Endothelial cell of umbilical vein (primary cell): ENCODE data around the gene PPA2. TPM values are rescaled to one million over a fixed set of nuclear protein-coding genes. Genes with fewer than 3 reads are reported as not detected.

Experiments used
- BruUV-seq: library from RNA; stranded (reverse); fragments of 400-500 nt; replicated peaks from 2 replicates; lab custom pipeline; 2021; lab: Mats Ljungman, UMichigan
- CTCF ChIA-PET: fragments of 300-600, 350-600 bp; sonication (Branson Sonifier 250); formaldehyde crosslinking; loops from one replicate; lab custom pipeline; 2021; ENCODE audit warnings: antibody characterized with exemption, inconsistent platforms; lab: Charles Lee
- POLR2A ChIA-PET: fragments of 300-600, 350-600 bp; sonication (Branson Sonifier 250); formaldehyde crosslinking; loops from one replicate; lab custom pipeline; 2021; ENCODE audit warnings: antibody characterized with exemption, inconsistent platforms; lab: Charles Lee
- DNase-seq: peaks from one replicate; pipeline ENCODE4 v3.0.0-alpha.2; 2011; ENCODE audit warnings: low read depth, low spot score
- FAIRE-seq: peaks from 2 replicates; lab custom pipeline; 2011; peaks lifted over from hg19 to GRCh38; lab: Jason Lieb, UNC
- H2AFZ ChIP-seq: 2 replicates; pipeline ENCODE4 v1.6.0; 2012; ENCODE audit warnings: low read depth, low read length, control low read depth, inconsistent platforms
- H3K27ac ChIP-seq: 2 replicates; pipeline ENCODE4 v1.5.1; 2011; ENCODE audit warnings: low read depth, mild to moderate bottlenecking, control low read depth, low read length, moderate library complexity; ENCODE audit not compliant: insufficient read depth
- H3K27me3 ChIP-seq, 2 experiments: 2 replicates each; pipeline versions ENCODE4 v1.6.0 to v1.6.1; 2011; ENCODE audit warnings: low read length in 2 of 2, mixed read lengths in 1 of 2; ENCODE audit not compliant: control insufficient read depth in 2 of 2, insufficient read depth in 2 of 2
- H3K36me3 ChIP-seq, 2 experiments: 2 replicates in 1 of 2; 3 replicates in 1 of 2; pipeline ENCODE4 v1.5.1; 2011; ENCODE audit warnings: low read length in 2 of 2, mild to moderate bottlenecking in 1 of 2, moderate library complexity in 1 of 2; ENCODE audit not compliant: control insufficient read depth in 2 of 2, insufficient read depth in 2 of 2; ENCODE audit errors: extremely low read depth in 1 of 2
- H3K4me1 ChIP-seq: 3 replicates; pipeline ENCODE4 v1.5.1; 2011; ENCODE audit warnings: mild to moderate bottlenecking, low read length; ENCODE audit not compliant: control insufficient read depth, insufficient read depth; ENCODE audit errors: extremely low read depth
- H3K4me2 ChIP-seq: 2 replicates; pipeline ENCODE4 v1.6.1; 2011; ENCODE audit warnings: low read length, control low read depth, mixed read lengths; ENCODE audit not compliant: insufficient read depth
- H3K4me3 ChIP-seq, 3 experiments: fragments of 200-600 bp in 1 of 3; sonication (generic), shearing (Covaris generic) in 1 of 3; replicated peaks in 1 of 3; 2 replicates each; pipeline ENCODE4 v1.5.1; 2011 to 2016; ENCODE audit warnings: control low read depth in 3 of 3, low read length in 3 of 3, mild to moderate bottlenecking in 2 of 3, inconsistent platforms in 1 of 3, low read depth in 1 of 3, moderate library complexity in 1 of 3; ENCODE audit not compliant: insufficient read depth in 1 of 3
- H3K79me2 ChIP-seq: 2 replicates; pipeline ENCODE4 v1.6.0; 2012; ENCODE audit warnings: low read length, inconsistent platforms; ENCODE audit not compliant: control insufficient read depth, insufficient read depth
- H3K9ac ChIP-seq: replicated peaks from 2 replicates; pipeline ENCODE3; 2011; ENCODE audit warnings: low read length, control low read depth; ENCODE audit not compliant: insufficient read depth; ENCODE audit errors: extremely low read depth
- H3K9me1 ChIP-seq: replicated peaks from 3 replicates; pipeline ENCODE4 v1.6.0; 2011; ENCODE audit warnings: mild to moderate bottlenecking, low read length; ENCODE audit not compliant: control insufficient read depth, insufficient read depth; ENCODE audit errors: extremely low read depth
- H3K9me3 ChIP-seq: replicated peaks from 2 replicates; pipeline ENCODE4 v1.5.1; 2012; ENCODE audit warnings: low read length, inconsistent platforms; ENCODE audit not compliant: control insufficient read depth, insufficient read depth
- H4K20me1 ChIP-seq: replicated peaks from 2 replicates; pipeline ENCODE3; 2011; ENCODE audit warnings: mild to moderate bottlenecking, low read length; ENCODE audit not compliant: control insufficient read depth, insufficient read depth; ENCODE audit errors: extremely low read depth
- EZH2 ChIP-seq: IDR thresholded peaks from 2 replicates; pipeline ENCODE4 v1.6.1; 2012; ENCODE audit warnings: borderline replicate concordance, low read depth, mild to moderate bottlenecking, moderate library complexity, low read length, inconsistent platforms; ENCODE audit not compliant: severe bottlenecking
- FOS ChIP-seq: IDR thresholded peaks from 2 replicates; pipeline ENCODE4 v1.6.1; 2011; ENCODE audit warnings: mild to moderate bottlenecking, low read length, moderate library complexity, borderline replicate concordance; ENCODE audit not compliant: insufficient read depth
- GATA2 ChIP-seq: IDR thresholded peaks from 2 replicates; pipeline ENCODE4 v1.7.0; 2011; ENCODE audit warnings: low read depth, mild to moderate bottlenecking, moderate library complexity, mixed read lengths, low read length; ENCODE audit not compliant: insufficient read length, insufficient read depth
- JUN ChIP-seq: IDR thresholded peaks from 2 replicates; pipeline ENCODE4 v1.6.1; 2011; ENCODE audit warnings: borderline replicate concordance, low read depth; ENCODE audit not compliant: insufficient read length, insufficient read depth
- MYC ChIP-seq: IDR thresholded peaks from one replicate; pipeline ENCODE4 v1.6.1; 2011; ENCODE audit warnings: mild to moderate bottlenecking, low read depth, low read length
- POLR2A ChIP-seq: IDR thresholded peaks from 2 replicates; pipeline ENCODE4 v1.6.1; 2012; ENCODE audit warnings: low read depth, mild to moderate bottlenecking, control low read depth, low read length
- POLR2AphosphoS5 ChIP-seq: IDR thresholded peaks from 2 replicates; pipeline ENCODE4 v1.6.1; 2012; ENCODE audit warnings: low read depth, mild to moderate bottlenecking, control low read depth, low read length, moderate library complexity; ENCODE audit not compliant: insufficient read depth
- dilution Hi-C: fragments of 300-500 bp; cut with MboI; formaldehyde crosslinking; loops from one replicate; pipeline ENCODE4 v1.15.0; 2019; ENCODE audit warnings: low sequenced_read_pairs; ENCODE audit not compliant: extremely low pct_ligation_motif_present
- intact Hi-C: fragments of 100-400 bp; cut with micrococcal nuclease; formaldehyde crosslinking; loops from one replicate; pipeline ENCODE4 v1.10.0; 2022
- polyA plus RNA-seq, 4 experiments: library from polyadenylated mRNA; depleted of rRNA in 3 of 4; stranded (reverse) in 3 of 4; unstranded in 1 of 4; fragments of >200 nt; gene quantifications; 2 replicates each; pipeline versions ENCODE4 v1.2.1 to v1.2.3, GENCODE V29; 2011 to 2012; ENCODE audit warnings: missing spikeins in 1 of 4
- total RNA-seq: library from RNA; stranded (reverse); gene quantifications from 2 replicates; pipeline ENCODE4 v1.2.3, GENCODE V29; 2021
- TF ChIP-seq, protein P1 (sequence below): IDR thresholded peaks from 2 replicates; pipeline ENCODE4 v1.6.1; 2011; ENCODE audit not compliant: insufficient read depth, insufficient read length
- TF ChIP-seq, protein P2 (sequence below), 2 donors: IDR thresholded peaks; 1 replicate in 1 of 2; 2 replicates in 1 of 2; pipeline ENCODE4 v1.5.1; 2011; ENCODE audit warnings: low read length in 2 of 2, mild to moderate bottlenecking in 2 of 2, moderate library complexity in 2 of 2, control low read depth in 1 of 2, inconsistent platforms in 1 of 2, low read depth in 1 of 2; ENCODE audit not compliant: insufficient read depth in 1 of 2; ENCODE audit errors: extremely low read depth in 1 of 2

Gene PPA2
- total and polyA plus RNA-seq, 2 donors (not counting 3 experiments of a cell fraction or from before 2014, with no cell fraction given): 30.4 to 58.7 TPM

DNA sequence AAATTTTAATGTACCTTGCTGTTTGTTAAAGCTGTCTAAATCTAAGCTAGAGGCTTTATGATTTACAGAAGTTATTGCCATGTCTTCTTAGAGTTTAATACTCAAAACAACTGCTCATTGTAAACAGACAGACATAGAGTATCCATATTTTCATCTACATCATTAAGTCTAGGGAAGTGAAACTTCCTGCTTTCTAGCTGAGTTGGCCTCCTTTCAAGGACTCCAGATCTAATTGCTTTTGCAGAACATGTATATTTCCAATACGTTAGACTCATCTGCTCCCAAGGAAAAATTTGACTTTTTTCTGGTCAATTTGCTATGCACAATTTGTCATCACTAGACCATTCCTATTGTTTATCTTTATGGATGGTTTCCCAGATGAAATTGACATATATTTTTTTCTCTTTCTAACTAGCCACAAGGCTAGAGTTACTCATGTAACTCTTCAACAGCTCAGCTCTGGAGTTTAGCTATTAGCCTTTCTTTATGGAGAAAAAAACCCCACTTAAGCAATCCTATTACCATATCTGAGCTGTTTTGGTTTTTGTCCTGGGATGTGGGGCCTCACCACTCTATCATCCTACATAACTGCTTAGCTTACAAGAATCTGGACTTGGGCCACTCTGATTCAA, 122.9 kb downstream of the PPA2 start:
- no peak overlapping the region for H2AFZ ChIP-seq
- ChIA-PET POLR2A (no interaction called here), CTCF (interaction anchor here (1.0 to 1.6 kb wide), 2 partner anchors 23 to 210 kb away, joined by 3 read pairs; no protein-coding TSS in a partner anchor)
- no peaks in the 10 kb centered on the region for H3K27me3 ChIP-seq
- FAIRE-seq (no peak), DNase-seq (peak; percentile 43)
- H4K20me1 ChIP-seq: no peaks in the 10 kb centered on the region
- TF ChIP-seq FOS: no peak
- TF ChIP-seq, protein P1, sequence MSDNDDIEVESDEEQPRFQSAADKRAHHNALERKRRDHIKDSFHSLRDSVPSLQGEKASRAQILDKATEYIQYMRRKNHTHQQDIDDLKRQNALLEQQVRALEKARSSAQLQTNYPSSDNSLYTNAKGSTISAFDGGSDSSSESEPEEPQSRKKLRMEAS: no peak
- TF ChIP-seq, protein P2, sequence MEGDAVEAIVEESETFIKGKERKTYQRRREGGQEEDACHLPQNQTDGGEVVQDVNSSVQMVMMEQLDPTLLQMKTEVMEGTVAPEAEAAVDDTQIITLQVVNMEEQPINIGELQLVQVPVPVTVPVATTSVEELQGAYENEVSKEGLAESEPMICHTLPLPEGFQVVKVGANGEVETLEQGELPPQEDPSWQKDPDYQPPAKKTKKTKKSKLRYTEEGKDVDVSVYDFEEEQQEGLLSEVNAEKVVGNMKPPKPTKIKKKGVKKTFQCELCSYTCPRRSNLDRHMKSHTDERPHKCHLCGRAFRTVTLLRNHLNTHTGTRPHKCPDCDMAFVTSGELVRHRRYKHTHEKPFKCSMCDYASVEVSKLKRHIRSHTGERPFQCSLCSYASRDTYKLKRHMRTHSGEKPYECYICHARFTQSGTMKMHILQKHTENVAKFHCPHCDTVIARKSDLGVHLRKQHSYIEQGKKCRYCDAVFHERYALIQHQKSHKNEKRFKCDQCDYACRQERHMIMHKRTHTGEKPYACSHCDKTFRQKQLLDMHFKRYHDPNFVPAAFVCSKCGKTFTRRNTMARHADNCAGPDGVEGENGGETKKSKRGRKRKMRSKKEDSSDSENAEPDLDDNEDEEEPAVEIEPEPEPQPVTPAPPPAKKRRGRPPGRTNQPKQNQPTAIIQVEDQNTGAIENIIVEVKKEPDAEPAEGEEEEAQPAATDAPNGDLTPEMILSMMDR (IDR thresholded peaks at IDR 0.05; ENCODE audit: extremely low read depth in 1 of 2, insufficient read depth in 1 of 2, low read depth in 1 of 2, low read length in 2 of 2): no peak
- H3K4me2 ChIP-seq: no peak overlapping the region
- H3K27ac ChIP-seq: no peak overlapping the region
- no TSS peak for BruUV-seq
- no peaks in the 10 kb centered on the region for H3K9me3 ChIP-seq
- no peaks in the 10 kb centered on the region for H3K36me3 ChIP-seq
- no peak overlapping the region for H3K9ac ChIP-seq
- H3K4me3 ChIP-seq: no peak overlapping the region
- dilution Hi-C loops: no loop called here
- intact Hi-C loops: no loop called here
- no peaks in the 10 kb centered on the region for H3K4me1 ChIP-seq
- no peaks in the 10 kb centered on the region for H3K79me2 ChIP-seq
- H3K9me1 ChIP-seq: no peaks in the 10 kb centered on the region

DNA sequence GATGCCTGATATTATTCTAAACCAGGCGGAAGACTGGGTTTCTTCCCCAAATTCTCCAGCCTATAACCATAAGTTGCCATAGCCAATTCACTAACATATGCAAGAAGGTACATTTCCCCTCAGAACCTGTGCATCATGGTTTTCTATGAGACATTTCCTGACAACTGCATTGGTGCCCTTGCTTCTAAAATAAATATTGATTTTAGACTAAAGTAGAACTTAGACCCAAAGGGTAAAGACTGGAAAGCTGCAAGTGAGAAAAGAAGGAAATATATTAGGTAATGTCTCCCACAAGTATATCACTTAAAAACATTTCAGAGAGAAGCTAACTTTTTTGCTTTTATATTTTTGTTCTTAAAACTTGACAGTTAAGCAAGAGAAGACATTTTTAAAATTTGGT, 125.1 kb downstream of the PPA2 start:
- Histone ChIP-seq H3K4me1 (no peaks in the 10 kb centered on the region), H3K36me3 (no peaks in the 10 kb centered on the region), H3K9me1 (no peaks in the 10 kb centered on the region), H3K9me3 (no peaks in the 10 kb centered on the region), H3K79me2 (no peaks in the 10 kb centered on the region), H3K4me3 (no peak overlapping the region), H2AFZ (no peak overlapping the region), H4K20me1 (no peaks in the 10 kb centered on the region), H3K4me2 (no peak overlapping the region), H3K9ac (no peak overlapping the region), H3K27me3 (no peaks in the 10 kb centered on the region), H3K27ac (no peak overlapping the region)
- dilution Hi-C loops: no loop called here
- no peak for TF ChIP-seq POLR2AphosphoS5
- TF ChIP-seq, protein P1: no peak
- no peak for TF ChIP-seq FOS
- TF ChIP-seq, protein P2 (IDR thresholded peaks at IDR 0.05; ENCODE audit: extremely low read depth in 1 of 2, insufficient read depth in 1 of 2, low read depth in 1 of 2, low read length in 2 of 2): no peak
- TF ChIP-seq GATA2: no peak
- TF ChIP-seq MYC: no peak
- TF ChIP-seq EZH2: no peak
- no peak for TF ChIP-seq JUN
- TF ChIP-seq POLR2A: no peak
- FAIRE-seq (no peak), DNase-seq (no peak)
- ChIA-PET CTCF (no interaction called here), POLR2A (no interaction called here)
- no TSS peak for BruUV-seq
- intact Hi-C loops: loop anchor here (1.0 kb wide), 1 partner anchor 47 kb away; no protein-coding TSS in a partner anchor
